ENCODE data around the gene ADAMTS4. TPM values are rescaled to one million over a fixed set of nuclear protein-coding genes. Genes with fewer than 3 reads are reported as not detected.
A peak's percentile ranks its signal among the peaks of the same experiment; 100 is the strongest.

ADAMTS4 gene
- total RNA-seq, 1 experiment from 2014 or later: 9.1 TPM

DNA sequence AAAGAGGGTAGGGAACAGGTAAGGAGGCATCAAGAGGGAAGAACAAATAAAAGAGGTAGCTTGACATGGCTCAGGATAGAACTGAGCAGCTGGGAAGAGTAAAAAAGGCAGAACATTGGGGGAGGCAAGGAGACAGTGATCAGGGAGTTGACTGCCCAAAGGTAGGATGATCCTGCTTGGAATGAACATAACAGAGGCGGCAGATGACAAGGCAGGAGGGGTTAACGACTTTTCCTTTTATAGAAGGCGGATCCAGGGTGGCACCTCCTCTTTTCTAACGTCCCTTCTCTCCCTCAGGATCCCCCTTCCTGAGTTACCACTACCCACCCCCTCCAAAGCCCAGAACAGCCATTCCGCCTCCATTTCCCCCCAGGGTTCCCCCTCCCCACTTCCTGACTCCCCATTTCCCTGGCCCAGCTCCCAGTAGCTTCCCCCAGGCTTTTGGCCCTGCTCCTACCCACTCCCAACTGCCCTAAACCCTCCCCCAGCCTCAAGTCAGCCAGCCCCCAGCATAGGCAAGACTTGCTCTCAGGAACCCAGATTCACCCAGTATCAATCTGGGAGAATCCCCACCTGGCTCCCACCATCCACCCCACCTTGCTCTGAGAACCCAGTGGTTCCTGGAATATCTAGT lies 769 bp upstream of the ADAMTS4 start (continued):
- TF ChIP-seq, protein P1, sequence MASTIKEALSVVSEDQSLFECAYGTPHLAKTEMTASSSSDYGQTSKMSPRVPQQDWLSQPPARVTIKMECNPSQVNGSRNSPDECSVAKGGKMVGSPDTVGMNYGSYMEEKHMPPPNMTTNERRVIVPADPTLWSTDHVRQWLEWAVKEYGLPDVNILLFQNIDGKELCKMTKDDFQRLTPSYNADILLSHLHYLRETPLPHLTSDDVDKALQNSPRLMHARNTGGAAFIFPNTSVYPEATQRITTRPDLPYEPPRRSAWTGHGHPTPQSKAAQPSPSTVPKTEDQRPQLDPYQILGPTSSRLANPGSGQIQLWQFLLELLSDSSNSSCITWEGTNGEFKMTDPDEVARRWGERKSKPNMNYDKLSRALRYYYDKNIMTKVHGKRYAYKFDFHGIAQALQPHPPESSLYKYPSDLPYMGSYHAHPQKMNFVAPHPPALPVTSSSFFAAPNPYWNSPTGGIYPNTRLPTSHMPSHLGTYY (CRISPR knock-in tag; IDR thresholded peaks at IDR 0.05): no peak
- TF ChIP-seq ZNF396 (CRISPR knock-in tag; IDR thresholded peaks at IDR 0.05; ENCODE audit: borderline replicate concordance): no peak
- TF ChIP-seq, protein P2, sequence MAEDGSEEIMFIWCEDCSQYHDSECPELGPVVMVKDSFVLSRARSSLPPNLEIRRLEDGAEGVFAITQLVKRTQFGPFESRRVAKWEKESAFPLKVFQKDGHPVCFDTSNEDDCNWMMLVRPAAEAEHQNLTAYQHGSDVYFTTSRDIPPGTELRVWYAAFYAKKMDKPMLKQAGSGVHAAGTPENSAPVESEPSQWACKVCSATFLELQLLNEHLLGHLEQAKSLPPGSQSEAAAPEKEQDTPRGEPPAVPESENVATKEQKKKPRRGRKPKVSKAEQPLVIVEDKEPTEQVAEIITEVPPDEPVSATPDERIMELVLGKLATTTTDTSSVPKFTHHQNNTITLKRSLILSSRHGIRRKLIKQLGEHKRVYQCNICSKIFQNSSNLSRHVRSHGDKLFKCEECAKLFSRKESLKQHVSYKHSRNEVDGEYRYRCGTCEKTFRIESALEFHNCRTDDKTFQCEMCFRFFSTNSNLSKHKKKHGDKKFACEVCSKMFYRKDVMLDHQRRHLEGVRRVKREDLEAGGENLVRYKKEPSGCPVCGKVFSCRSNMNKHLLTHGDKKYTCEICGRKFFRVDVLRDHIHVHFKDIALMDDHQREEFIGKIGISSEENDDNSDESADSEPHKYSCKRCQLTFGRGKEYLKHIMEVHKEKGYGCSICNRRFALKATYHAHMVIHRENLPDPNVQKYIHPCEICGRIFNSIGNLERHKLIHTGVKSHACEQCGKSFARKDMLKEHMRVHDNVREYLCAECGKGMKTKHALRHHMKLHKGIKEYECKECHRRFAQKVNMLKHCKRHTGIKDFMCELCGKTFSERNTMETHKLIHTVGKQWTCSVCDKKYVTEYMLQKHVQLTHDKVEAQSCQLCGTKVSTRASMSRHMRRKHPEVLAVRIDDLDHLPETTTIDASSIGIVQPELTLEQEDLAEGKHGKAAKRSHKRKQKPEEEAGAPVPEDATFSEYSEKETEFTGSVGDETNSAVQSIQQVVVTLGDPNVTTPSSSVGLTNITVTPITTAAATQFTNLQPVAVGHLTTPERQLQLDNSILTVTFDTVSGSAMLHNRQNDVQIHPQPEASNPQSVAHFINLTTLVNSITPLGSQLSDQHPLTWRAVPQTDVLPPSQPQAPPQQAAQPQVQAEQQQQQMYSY (CRISPR knock-in tag; IDR thresholded peaks at IDR 0.05): no peak
- no peak for TF ChIP-seq ZNF416 (CRISPR knock-in tag; IDR thresholded peaks at IDR 0.05)
- TF ChIP-seq JAZF1 (CRISPR knock-in tag; IDR thresholded peaks at IDR 0.05): no peak
- TF ChIP-seq ZNF121 (CRISPR knock-in tag; IDR thresholded peaks at IDR 0.05): no peak
- TF ChIP-seq, protein P3, sequence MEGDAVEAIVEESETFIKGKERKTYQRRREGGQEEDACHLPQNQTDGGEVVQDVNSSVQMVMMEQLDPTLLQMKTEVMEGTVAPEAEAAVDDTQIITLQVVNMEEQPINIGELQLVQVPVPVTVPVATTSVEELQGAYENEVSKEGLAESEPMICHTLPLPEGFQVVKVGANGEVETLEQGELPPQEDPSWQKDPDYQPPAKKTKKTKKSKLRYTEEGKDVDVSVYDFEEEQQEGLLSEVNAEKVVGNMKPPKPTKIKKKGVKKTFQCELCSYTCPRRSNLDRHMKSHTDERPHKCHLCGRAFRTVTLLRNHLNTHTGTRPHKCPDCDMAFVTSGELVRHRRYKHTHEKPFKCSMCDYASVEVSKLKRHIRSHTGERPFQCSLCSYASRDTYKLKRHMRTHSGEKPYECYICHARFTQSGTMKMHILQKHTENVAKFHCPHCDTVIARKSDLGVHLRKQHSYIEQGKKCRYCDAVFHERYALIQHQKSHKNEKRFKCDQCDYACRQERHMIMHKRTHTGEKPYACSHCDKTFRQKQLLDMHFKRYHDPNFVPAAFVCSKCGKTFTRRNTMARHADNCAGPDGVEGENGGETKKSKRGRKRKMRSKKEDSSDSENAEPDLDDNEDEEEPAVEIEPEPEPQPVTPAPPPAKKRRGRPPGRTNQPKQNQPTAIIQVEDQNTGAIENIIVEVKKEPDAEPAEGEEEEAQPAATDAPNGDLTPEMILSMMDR (IDR thresholded peaks at IDR 0.05): no peak
- no peak for TF ChIP-seq SMAD4 (CRISPR knock-in tag; IDR thresholded peaks at IDR 0.05)
- TF ChIP-seq CREM (CRISPR knock-in tag; IDR thresholded peaks at IDR 0.05): no peak
- no peak for TF ChIP-seq TEAD4 (CRISPR knock-in tag; IDR thresholded peaks at IDR 0.05)
- TF ChIP-seq CREB1 (CRISPR knock-in tag; IDR thresholded peaks at IDR 0.05): no peak
- TF ChIP-seq, protein P4, sequence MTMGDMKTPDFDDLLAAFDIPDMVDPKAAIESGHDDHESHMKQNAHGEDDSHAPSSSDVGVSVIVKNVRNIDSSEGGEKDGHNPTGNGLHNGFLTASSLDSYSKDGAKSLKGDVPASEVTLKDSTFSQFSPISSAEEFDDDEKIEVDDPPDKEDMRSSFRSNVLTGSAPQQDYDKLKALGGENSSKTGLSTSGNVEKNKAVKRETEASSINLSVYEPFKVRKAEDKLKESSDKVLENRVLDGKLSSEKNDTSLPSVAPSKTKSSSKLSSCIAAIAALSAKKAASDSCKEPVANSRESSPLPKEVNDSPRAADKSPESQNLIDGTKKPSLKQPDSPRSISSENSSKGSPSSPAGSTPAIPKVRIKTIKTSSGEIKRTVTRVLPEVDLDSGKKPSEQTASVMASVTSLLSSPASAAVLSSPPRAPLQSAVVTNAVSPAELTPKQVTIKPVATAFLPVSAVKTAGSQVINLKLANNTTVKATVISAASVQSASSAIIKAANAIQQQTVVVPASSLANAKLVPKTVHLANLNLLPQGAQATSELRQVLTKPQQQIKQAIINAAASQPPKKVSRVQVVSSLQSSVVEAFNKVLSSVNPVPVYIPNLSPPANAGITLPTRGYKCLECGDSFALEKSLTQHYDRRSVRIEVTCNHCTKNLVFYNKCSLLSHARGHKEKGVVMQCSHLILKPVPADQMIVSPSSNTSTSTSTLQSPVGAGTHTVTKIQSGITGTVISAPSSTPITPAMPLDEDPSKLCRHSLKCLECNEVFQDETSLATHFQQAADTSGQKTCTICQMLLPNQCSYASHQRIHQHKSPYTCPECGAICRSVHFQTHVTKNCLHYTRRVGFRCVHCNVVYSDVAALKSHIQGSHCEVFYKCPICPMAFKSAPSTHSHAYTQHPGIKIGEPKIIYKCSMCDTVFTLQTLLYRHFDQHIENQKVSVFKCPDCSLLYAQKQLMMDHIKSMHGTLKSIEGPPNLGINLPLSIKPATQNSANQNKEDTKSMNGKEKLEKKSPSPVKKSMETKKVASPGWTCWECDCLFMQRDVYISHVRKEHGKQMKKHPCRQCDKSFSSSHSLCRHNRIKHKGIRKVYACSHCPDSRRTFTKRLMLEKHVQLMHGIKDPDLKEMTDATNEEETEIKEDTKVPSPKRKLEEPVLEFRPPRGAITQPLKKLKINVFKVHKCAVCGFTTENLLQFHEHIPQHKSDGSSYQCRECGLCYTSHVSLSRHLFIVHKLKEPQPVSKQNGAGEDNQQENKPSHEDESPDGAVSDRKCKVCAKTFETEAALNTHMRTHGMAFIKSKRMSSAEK (CRISPR knock-in tag; IDR thresholded peaks at IDR 0.05; ENCODE audit: borderline replicate concordance): no peak

DNA sequence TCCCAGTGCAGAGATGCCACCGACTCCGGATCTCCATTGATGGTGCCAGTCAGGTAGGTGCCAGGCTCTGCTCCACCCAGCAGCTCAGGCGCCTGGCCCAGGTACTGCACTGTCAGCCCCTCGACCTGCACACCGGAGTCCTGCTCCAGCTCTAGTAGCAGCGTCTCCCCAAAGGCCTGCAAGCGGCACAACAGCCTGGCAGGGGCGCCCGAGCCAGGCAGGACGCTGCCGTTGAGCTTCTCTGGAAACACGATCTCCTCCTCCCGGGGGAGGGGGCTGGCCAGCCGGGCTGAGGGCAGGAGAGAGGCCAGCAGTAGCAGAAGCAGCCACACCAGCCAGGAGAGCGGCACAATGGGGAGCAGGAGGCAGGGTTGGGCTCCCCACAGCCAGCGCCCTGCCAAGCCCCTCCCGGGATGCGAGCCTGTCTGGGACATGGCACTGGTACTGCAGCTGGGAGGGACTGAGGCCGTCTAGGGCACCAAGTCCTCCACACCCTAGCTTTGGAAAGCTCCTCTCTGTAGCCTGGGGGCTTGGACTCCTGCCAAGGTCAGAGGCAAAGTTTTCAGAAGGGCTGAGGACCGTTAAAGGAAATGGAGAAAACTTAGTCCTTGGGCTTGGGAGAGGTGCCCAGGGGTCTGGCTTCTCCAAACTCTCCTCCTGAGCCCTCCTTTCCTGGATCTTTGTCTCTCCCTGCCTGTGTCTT lies 509 bp downstream of the ADAMTS4 start:
- DNase-seq (ENCODE audit: low spot score) (peak; percentile 79), ATAC-seq (peak; percentile 38)
- H3K27me3 Mint-ChIP-seq (ENCODE audit: low read depth): no peaks in the 10 kb centered on the region
- peak overlapping the region; percentile 86; the same call in 1 of the 2 replicates for H3K27ac Mint-ChIP-seq
- POLR2A ChIA-PET: interaction anchor here (0.6 to 1.8 kb wide), 7 partner anchors 21 to 191 kb away, joined by 3 to 9 read pairs (median 3); partner anchors contain the start of genes B4GALT3, PPOX and TOMM40L
- H3K4me1 Mint-ChIP-seq: peaks cover 57% of the 10 kb centered on the region
- no peaks in the 10 kb centered on the region; the same call in 1 of the 2 replicates for H3K36me3 Mint-ChIP-seq
- peak overlapping the region; percentile 62 for H3K4me3 Mint-ChIP-seq
- CTCF ChIA-PET: interaction anchor here (0.5 to 3.3 kb wide), 24 partner anchors 8 to 244 kb away, joined by 3 to 47 read pairs (median 3); partner anchors contain the start of genes B4GALT3, F11R, ITLN2 and MPZ
- H3K9me3 Mint-ChIP-seq: no peaks in the 10 kb centered on the region
- TF ChIP-seq, protein P5, sequence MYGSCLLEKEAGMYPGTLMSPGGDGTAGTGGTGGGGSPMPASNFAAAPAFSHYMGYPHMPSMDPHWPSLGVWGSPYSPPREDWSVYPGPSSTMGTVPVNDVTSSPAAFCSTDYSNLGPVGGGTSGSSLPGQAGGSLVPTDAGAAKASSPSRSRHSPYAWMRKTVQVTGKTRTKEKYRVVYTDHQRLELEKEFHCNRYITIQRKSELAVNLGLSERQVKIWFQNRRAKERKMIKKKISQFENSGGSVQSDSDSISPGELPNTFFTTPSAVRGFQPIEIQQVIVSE (CRISPR knock-in tag; IDR thresholded peaks at IDR 0.05; ENCODE audit: borderline replicate concordance): no peak
- TF ChIP-seq ZNF416 (CRISPR knock-in tag; IDR thresholded peaks at IDR 0.05) (no peak), NFATC4 (CRISPR knock-in tag; IDR thresholded peaks at IDR 0.05) (no peak), PRRX2 (CRISPR knock-in tag; IDR thresholded peaks at IDR 0.05) (no peak)
- TF ChIP-seq, protein P6, sequence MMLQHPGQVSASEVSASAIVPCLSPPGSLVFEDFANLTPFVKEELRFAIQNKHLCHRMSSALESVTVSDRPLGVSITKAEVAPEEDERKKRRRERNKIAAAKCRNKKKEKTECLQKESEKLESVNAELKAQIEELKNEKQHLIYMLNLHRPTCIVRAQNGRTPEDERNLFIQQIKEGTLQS (CRISPR knock-in tag; conservative IDR thresholded peaks at IDR 0.05): no peak
- TF ChIP-seq, protein P2 (CRISPR knock-in tag; IDR thresholded peaks at IDR 0.05): no peak
